Dedifferentiated amniotic fluid mesenchymal stem cell (primary cell): ENCODE measurements around the gene RHEX.
"Not testable (repeated sequence)": the region's sequence is repeated elsewhere in the genome, so short reads cannot be mapped to it uniquely, and the experiment has no call there.

Experiments
- DNase-seq: peaks from one replicate; pipeline ENCODE4 v3.0.0-alpha.2; 2016; ENCODE audit errors: extremely low spot score

Gene RHEX

DNA sequence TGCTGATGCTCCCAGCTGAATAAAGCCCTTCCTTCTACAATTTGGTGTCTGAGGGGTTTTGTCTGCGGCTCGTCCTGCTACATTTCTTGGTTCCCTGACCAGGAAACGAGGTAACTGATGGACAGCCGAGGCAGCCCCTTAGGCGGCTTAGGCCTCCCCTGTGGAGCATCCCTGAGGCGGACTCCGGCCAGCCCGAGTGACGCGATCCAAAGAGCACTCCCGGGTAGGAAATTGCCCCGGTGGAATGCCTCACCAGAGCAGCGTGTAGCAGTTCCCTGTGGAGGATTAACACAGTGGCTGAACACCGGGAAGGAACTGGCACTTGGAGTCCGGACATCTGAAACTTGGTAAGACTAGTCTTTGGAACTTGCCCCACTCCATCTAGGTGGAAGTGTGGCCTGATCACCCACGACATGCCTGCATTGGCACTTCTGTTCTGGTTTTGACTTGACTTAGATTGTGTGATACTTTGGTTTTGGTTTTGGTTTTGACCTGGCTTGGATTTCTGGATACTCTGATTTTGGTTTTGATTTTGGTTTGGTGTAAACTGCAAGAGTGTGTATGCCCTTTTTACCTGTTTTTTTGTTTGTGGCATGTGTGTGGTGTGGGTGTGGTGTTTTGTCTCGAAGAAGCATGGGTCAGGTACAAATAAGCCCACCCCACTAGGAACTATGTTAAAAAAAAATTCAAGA is at the start of gene RHEX:
Gene RHEX, plus strand, starts transcription at position 255 of the 692 bp plus-strand sequence. CDS start 44,656 bp downstream, outside the sequence.
- DNase-seq: not testable (repeated sequence)

- DNase-seq: no peak
These were observed 48.8 kb upstream of the RHEX start for GRCh38 chr1:206003854-206004800.

GRCh38 chr1:206004826-206005225 is 48.1 kb upstream of the RHEX start:
- DNase-seq: no peak

GRCh38 chr1:206005234-206005633 is 47.7 kb upstream of the RHEX start:
- DNase-seq: no peak

DNA sequence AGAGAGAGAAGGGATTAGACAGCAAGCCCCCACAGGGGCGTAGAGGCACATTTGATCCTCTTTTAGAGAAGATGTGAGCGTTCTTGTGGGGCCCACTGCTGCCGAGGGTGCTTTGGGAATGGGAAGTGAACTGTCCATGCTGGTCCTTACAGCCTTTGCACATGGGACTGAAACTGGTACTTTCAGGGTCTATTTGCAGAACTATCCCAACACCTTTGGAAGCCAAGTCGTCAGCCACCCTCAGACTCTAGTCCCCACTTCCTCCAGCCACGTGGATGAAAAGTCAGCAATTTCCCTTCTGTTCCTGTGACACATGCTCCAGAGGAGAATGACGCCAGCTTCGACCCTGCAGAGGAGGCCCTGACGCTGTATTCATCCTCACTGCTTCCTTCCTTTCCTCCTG is 47.2 kb upstream of the RHEX start:
- DNase-seq: no peak

GRCh38 chr1:206006946-206007345 is 46.0 kb upstream of the RHEX start:
- DNase-seq: no peak

DNA sequence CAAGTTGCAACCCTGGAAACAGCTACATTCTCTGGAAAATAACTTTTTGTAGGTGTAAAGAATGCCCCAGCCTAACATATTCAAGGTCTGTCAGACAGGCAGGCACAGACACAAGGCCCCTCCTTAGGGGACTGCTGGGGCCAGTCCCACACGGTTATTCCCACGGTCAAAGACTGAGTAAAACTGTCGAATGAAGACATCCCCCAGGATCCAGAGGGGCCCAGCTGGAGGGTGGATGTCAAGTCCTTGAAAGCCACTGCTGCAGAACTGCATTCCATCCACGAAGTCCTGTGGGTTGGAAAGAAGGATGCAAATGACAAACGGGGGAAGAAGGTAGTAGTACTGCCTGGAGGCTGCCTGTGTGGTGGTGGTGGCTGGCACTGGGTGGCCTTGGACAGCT is 42.9 kb upstream of the RHEX start:
- DNase-seq: no peak

DNA sequence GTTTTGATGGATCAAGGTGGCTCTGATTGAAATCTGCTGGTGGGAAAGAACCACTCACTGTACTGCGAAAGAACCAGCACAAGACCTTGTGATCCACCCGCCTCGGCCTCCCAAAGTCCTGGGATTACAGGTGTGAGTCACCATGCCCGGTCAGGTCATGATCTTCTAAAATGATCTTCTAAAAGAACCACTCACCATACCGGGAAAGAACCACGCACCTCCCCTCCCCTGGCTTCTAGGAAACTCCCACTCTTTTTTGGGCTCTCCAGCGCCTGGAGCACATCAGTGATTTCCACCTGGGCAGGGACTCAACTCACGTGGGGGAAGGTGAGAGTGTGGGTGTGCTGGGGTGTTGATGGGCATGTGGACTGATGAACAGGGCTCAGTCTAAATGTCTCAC is 41.9 kb upstream of the RHEX start:
- DNase-seq: no peak

- no peak for DNase-seq
These were observed 40.7 kb upstream of the RHEX start for GRCh38 chr1:206012086-206012859.

GRCh38 chr1:206013026-206013795 is 39.8 kb upstream of the RHEX start:
- DNase-seq: no peak

DNA sequence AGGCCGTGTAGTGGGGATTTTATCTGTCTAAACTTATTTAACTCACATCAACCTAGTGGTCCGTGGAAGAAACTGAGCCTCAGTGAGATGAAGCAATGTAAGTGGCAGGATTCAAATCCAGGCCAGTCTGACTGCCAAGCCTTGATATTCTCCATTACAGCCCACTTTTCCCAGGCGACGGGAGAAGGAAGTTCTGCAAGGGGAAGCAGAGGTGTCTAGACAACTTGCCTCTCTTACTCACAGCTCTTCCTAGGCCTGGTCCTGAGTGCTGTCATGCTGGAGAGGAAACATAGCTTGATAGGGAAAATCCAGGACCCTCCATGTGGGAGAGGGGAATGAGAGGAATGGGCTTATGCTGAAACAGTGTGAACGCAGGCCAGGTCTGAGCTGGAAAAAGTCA is 38.4 kb upstream of the RHEX start:
- no peak for DNase-seq

- DNase-seq: no peak
These were observed 37.9 kb upstream of the RHEX start for GRCh38 chr1:206015071-206015470.

DNA sequence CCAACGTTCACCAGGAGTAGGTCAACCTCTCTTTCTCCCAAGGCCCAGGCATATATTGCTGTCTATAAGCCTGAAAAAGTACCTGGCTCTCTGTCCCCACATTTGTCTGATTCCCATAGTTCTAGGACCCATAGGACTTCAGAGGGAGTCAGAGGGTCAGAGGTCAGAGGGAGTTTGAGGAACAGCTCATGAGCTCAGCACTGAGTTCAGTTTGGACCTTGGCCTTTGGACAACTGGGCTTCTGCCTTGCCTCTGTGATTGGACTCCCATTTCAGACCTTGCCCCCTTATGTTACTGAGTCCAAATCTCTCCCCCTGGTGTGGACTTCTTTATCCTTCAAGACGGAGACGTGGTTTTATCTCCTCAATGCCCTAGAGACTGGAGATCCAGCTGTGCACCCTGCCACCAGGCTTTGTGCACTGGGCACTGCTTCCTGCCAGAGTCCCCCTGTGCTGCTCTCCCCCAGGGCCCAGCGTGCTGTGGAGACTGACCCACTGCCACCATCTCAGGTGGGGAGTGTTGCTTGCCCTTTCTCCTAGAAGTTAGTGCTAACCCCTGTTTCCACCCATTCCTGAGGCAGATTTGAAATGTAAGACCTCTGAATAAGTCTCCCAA is 32.5 kb upstream of the RHEX start:
- no peak for DNase-seq

- DNase-seq: no peak
These were observed 31.9 kb upstream of the RHEX start for GRCh38 chr1:206021008-206021625.

- DNase-seq: no peak
These were observed 31.2 kb upstream of the RHEX start for GRCh38 chr1:206021626-206022365.

GRCh38 chr1:206022766-206023165 is 30.2 kb upstream of the RHEX start:
- DNase-seq: no peak

DNA sequence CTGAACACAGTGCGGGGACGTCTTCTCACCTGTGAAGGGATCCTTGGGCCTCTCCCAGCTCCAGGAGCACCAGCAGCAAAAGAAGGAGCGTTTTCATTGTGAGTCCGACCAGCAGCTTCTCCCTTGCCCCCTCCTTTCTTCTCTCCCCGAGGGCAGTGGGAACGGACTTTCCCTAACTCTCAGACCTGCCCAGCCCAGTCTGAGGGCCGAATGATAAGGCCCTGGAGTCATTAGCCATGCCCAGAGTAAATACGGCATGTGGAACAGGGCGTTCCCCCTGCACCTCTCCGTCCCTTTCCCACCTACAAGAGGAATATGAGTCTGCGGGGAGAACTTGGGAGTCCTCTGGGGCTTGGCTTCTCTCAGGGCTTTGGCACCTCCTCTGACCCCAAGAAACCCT is 29.3 kb upstream of the RHEX start, which contains the start of gene CTSE:
Gene CTSE, minus strand, starts transcription at position 201 of the 400 bp plus-strand sequence. Its CDS starts 104 bp downstream, at position 97.
- DNase-seq: no peak

GRCh38 chr1:206025283-206025820 is 27.6 kb upstream of the RHEX start:
- DNase-seq: no peak

GRCh38 chr1:206029484-206029883 is 23.5 kb upstream of the RHEX start:
- no peak for DNase-seq
